PC-3 (cell line): ENCODE results near the gene PLA1A. TPM values are rescaled to one million over a fixed set of nuclear protein-coding genes. Genes with fewer than 3 reads are reported as not detected.

Experiments used
- ATAC-seq: fragments of 200-7000 bp; cut with Tn5 transposase; 2 replicates; pipeline ENCODE4 v1.9.1; 2020; ENCODE audit warnings: mild to moderate bottlenecking, moderate library complexity
- BruUV-seq: library from RNA; stranded (reverse); fragments of 400-500 nt; replicated peaks from 2 replicates; lab custom pipeline; 2021; lab: Mats Ljungman, UMichigan
- CTCF ChIA-PET: fragments of 300-600 bp; sonication (Branson Sonifier 250); formaldehyde crosslinking; loops from one replicate; lab custom pipeline; 2022; ENCODE audit warnings: antibody characterized with exemption; lab: Charles Lee
- POLR2A ChIA-PET: fragments of 300-600 bp; sonication (Branson Sonifier 250); formaldehyde crosslinking; loops from one replicate; lab custom pipeline; 2022; ENCODE audit warnings: antibody characterized with exemption; ENCODE audit not compliant: unreplicated experiment; lab: Charles Lee
- DNase-seq: peaks from one replicate; pipeline ENCODE4 v3.0.0-alpha.2; 2015
- H2AFZ ChIP-seq: fragments of 300-600 bp; sonication (generic); 2 replicates; pipeline ENCODE4 v1.6.0; 2016; ENCODE audit warnings: antibody characterized with exemption, low read length
- H3F3A ChIP-seq: fragments of 300-600 bp; sonication (generic); one replicate; pipeline ENCODE4 v1.6.0; 2017; ENCODE audit warnings: antibody characterized with exemption, low read length, control low read depth, mild to moderate bottlenecking; ENCODE audit not compliant: unreplicated experiment
- H3K27ac ChIP-seq: fragments of 300-600 bp; sonication (generic); 2 replicates; pipeline ENCODE4 v1.5.1; 2016; ENCODE audit warnings: mild to moderate bottlenecking, low read length
- H3K27me3 ChIP-seq: fragments of 300-600 bp; sonication (generic); 2 replicates; pipeline ENCODE4 v1.6.1; 2016; ENCODE audit warnings: low read length, mixed read lengths
- H3K36me3 ChIP-seq: fragments of 300-600 bp; sonication (generic); 2 replicates; pipeline ENCODE4 v1.6.1; 2016; ENCODE audit warnings: low read depth, mixed run types, low read length, mixed read lengths
- H3K4me1 ChIP-seq: fragments of 300-600 bp; sonication (generic); 2 replicates; pipeline ENCODE4 v1.5.1; 2016; ENCODE audit warnings: low read length; ENCODE audit not compliant: insufficient read depth
- H3K4me2 ChIP-seq: fragments of 300-600 bp; sonication (generic); 2 replicates; pipeline ENCODE4 v1.6.0; 2016; ENCODE audit warnings: low read length
- H3K4me3 ChIP-seq: fragments of 300-600 bp; sonication (generic); 2 replicates; pipeline ENCODE4 v1.5.1; 2016; ENCODE audit warnings: mild to moderate bottlenecking, low read length, mixed read lengths
- H3K79me2 ChIP-seq: fragments of 300-600 bp; sonication (generic); 2 replicates; pipeline ENCODE4 v1.6.1; 2017; ENCODE audit warnings: low read length, mixed read lengths
- H3K9ac ChIP-seq: fragments of 300-600 bp; sonication (generic); 2 replicates; pipeline ENCODE4 v1.6.0; 2016; ENCODE audit warnings: mild to moderate bottlenecking, low read length
- H3K9me2 ChIP-seq: fragments of 300-600 bp; sonication (generic); replicated peaks from 2 replicates; pipeline ENCODE4 v1.6.1; 2016; ENCODE audit warnings: mixed run types, low read length, mixed read lengths
- H3K9me3 ChIP-seq: fragments of 300-600 bp; sonication (generic); 2 replicates; pipeline ENCODE4 v1.6.1; 2016; ENCODE audit warnings: low read length, mixed read lengths
- H4K20me1 ChIP-seq: fragments of 300-600 bp; sonication (generic); 2 replicates; pipeline ENCODE4 v1.6.1; 2016; ENCODE audit warnings: low read length, mixed read lengths
- EZH2 ChIP-seq: fragments of 300-600 bp; sonication (generic); IDR thresholded peaks from one replicate; pipeline ENCODE4 v1.6.1; 2017; ENCODE audit warnings: antibody characterized with exemption, mild to moderate bottlenecking, low read length; ENCODE audit not compliant: unreplicated experiment
- EZH2phosphoT487 ChIP-seq: fragments of 300-600 bp; sonication (generic); IDR thresholded peaks from 2 replicates; pipeline ENCODE4 v1.6.1; 2018; ENCODE audit warnings: mild to moderate bottlenecking, antibody characterized with exemption, low read length, borderline replicate concordance
- intact Hi-C: fragments of 100-400 bp; cut with micrococcal nuclease; formaldehyde crosslinking; loops from 2 replicates; pipeline ENCODE4 v1.9.0; 2023
- total RNA-seq: library from RNA; depleted of rRNA; stranded (reverse); fragments of >200 nt; gene quantifications from 2 replicates; pipeline ENCODE4 v1.2.3, GENCODE V29; 2014
- TF ChIP-seq, protein P1 (sequence below): fragments of 300-600 bp; sonication (generic); conservative IDR thresholded peaks from 2 replicates; pipeline ENCODE4 v1.5.1; 2017; ENCODE audit warnings: antibody characterized with exemption, low read depth, mild to moderate bottlenecking, low read length

Gene PLA1A
- total RNA-seq, 1 experiment from 2014 or later = 0.36 TPM

DNA sequence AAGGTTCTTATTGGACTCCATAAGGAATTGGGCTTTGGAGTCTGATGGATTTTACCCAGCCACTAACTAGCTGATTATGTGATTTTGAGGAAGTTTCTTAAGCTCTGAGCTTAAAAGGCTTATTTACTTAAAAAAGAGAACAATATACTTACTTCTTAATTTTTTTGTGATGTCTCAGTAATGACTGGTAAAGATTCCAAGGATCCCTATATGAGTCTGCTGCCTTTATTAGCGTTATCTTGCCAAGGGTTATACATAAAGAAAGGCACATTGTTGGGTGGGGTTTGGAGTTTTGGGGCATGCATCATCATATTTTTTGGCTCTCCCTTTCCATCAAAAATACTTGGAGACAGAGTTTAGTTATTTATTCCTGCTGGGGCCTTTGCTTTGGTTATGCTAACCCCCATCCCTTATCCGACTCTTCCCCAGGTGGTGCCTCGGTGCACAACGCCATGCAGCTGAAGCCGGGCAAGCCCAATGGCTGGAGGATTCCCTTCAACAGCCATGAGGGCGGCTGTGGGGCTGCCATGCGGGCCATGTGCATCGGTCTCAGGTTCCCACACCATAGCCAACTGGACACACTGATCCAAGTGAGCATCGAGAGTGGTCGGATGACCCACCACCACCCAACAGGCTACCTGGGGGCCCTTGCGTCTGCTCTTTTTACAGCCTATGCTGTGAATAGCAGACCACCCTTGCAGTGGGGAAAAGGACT, 11.7 kb upstream of the PLA1A start:
- Histone ChIP-seq H3F3A (no peaks in the 10 kb centered on the region), H3K9ac (no peak overlapping the region), H4K20me1 (no peaks in the 10 kb centered on the region), H3K27me3 (no peaks in the 10 kb centered on the region), H2AFZ (no peak overlapping the region), H3K9me2 (no peaks in the 10 kb centered on the region), H3K4me2 (no peak overlapping the region), H3K27ac (peak overlapping the region; percentile 33), H3K9me3 (no peaks in the 10 kb centered on the region), H3K79me2 (no peaks in the 10 kb centered on the region), H3K4me1 (peaks cover 10% of the 10 kb centered on the region), H3K36me3 (no peaks in the 10 kb centered on the region), H3K4me3 (no peak overlapping the region)
- DNase-seq = peak; percentile 64
- POLR2A ChIA-PET = no interaction called here
- intact Hi-C loops = no loop called here
- BruUV-seq = no TSS peak
- no peak for TF ChIP-seq EZH2
- TF ChIP-seq, protein P1, sequence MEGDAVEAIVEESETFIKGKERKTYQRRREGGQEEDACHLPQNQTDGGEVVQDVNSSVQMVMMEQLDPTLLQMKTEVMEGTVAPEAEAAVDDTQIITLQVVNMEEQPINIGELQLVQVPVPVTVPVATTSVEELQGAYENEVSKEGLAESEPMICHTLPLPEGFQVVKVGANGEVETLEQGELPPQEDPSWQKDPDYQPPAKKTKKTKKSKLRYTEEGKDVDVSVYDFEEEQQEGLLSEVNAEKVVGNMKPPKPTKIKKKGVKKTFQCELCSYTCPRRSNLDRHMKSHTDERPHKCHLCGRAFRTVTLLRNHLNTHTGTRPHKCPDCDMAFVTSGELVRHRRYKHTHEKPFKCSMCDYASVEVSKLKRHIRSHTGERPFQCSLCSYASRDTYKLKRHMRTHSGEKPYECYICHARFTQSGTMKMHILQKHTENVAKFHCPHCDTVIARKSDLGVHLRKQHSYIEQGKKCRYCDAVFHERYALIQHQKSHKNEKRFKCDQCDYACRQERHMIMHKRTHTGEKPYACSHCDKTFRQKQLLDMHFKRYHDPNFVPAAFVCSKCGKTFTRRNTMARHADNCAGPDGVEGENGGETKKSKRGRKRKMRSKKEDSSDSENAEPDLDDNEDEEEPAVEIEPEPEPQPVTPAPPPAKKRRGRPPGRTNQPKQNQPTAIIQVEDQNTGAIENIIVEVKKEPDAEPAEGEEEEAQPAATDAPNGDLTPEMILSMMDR = no peak
- TF ChIP-seq EZH2phosphoT487 = no peak
- ATAC-seq = peak; percentile 89
- CTCF ChIA-PET = no interaction called here

DNA sequence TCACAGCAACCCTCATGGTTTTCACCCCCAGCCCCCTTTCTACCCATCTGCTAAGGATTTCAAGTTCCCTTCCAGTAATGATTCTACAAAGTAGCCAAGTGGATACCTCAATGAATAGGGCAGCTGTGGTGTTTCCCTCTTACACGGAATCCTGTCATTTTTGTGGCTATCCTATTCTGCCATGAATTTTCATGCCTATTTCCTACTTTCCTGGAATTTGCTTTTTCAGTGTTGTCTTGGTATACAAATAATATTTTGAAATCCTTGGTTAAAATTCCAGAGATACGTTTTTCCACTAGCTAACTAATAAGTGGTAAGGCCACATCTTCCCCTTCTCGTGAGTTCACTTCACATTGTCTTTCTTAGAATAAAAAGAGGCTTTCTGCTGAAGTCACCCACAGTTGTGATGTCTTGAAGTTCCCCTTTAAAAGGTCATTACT, 10.9 kb upstream of the PLA1A start:
- Histone ChIP-seq H3K27ac (no peak overlapping the region), H3K27me3 (no peaks in the 10 kb centered on the region), H2AFZ (no peak overlapping the region), H3K9me3 (no peaks in the 10 kb centered on the region), H3K36me3 (no peaks in the 10 kb centered on the region), H3K4me3 (no peak overlapping the region), H3K4me2 (no peak overlapping the region), H3K9ac (no peak overlapping the region), H3F3A (no peaks in the 10 kb centered on the region), H3K4me1 (peaks cover 10% of the 10 kb centered on the region), H3K79me2 (no peaks in the 10 kb centered on the region), H4K20me1 (no peaks in the 10 kb centered on the region), H3K9me2 (no peaks in the 10 kb centered on the region)
- POLR2A ChIA-PET = no interaction called here
- no peak for TF ChIP-seq EZH2phosphoT487
- TF ChIP-seq, protein P1 = no peak
- TF ChIP-seq EZH2 = no peak
- intact Hi-C loops = no loop called here
- no peak for DNase-seq
- no peak for ATAC-seq
- CTCF ChIA-PET = no interaction called here
- BruUV-seq = no TSS peak

DNA sequence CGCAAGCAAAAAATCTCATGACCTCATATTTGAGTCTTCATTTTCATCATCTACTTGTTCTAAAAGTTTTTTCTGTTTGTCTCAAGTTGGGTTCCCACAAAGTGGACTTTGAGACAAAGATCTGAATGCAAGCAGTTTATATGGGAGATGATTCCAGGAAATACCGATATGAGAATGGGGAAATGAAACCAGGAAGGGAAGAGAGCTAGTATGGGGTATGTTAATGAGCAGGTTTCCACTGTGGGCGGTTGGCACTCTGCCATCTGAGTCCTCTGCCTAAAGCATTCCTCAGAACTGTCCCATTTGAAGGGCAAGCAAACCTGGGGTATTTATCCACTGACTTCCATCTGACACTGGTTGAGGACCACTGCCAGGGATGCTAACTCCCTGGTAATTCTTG, 9.6 kb upstream of the PLA1A start:
- CTCF ChIA-PET = no interaction called here

More for the DNA sequence above, 9.6 kb upstream of the PLA1A start:
- POLR2A ChIA-PET = no interaction called here
- Histone ChIP-seq H3K4me1 (peaks cover 10% of the 10 kb centered on the region), H3K27ac (no peak overlapping the region), H3K27me3 (no peaks in the 10 kb centered on the region), H3K36me3 (no peaks in the 10 kb centered on the region), H3K9me3 (no peaks in the 10 kb centered on the region), H4K20me1 (no peaks in the 10 kb centered on the region), H3K9me2 (no peaks in the 10 kb centered on the region), H3F3A (no peaks in the 10 kb centered on the region), H3K9ac (no peak overlapping the region), H2AFZ (no peak overlapping the region), H3K4me2 (no peak overlapping the region), H3K79me2 (no peaks in the 10 kb centered on the region), H3K4me3 (no peak overlapping the region)
- intact Hi-C loops = no loop called here
- TF ChIP-seq EZH2phosphoT487 (no peak), EZH2 (no peak)
- TF ChIP-seq, protein P1 = no peak
- BruUV-seq = no TSS peak
- ATAC-seq (no peak), DNase-seq (no peak)
